Measurements from ENCODE around the gene CLTCL1. TPM values are rescaled to one million over a fixed set of nuclear protein-coding genes. Genes with fewer than 3 reads are reported as not detected.
A peak's percentile ranks its signal among the peaks of the same experiment; 100 is the strongest.

CLTCL1 gene
- total RNA-seq, 1 experiment from 2014 or later, result 11.9 TPM

DNA sequence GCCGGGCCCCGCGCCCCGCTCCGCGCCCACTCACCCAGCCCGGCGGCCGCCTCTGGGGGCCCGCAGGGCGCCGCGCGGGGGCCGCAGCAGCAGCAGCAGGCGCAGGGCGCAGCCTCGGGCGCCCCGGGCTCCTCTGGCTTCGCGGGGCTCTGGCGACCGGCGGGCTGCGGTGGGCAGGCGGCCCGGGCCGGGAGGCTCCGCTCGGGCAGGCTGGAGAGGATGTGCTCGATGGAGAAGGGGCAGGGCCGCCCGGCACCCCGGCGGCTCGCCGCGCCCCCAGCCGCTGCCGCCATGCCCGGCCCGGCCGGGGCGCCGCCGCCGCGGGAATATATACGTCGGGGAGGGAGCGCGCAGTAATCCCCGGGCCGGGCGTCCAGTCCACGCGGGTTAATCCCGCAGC, 141.5 kb downstream of the CLTCL1 start, which contains the start of gene GSC2:
Gene GSC2, minus strand, starts transcription at position 302 of the 400 bp plus-strand sequence. Its CDS starts 9 bp downstream, at position 293.
- H3K36me3 ChIP-seq (ENCODE audit: control insufficient read depth, insufficient read depth, low read length), result no peaks in the 10 kb centered on the region
- H3K4me1 ChIP-seq (ENCODE audit: control insufficient read depth, insufficient read depth, low read length), result no peaks in the 10 kb centered on the region
- no peak for ATAC-seq
- ChIA-PET CTCF (interaction anchor here (0.6 kb wide), 1 partner anchor 193 kb away, joined by 4 read pairs; no protein-coding TSS in a partner anchor), POLR2A (no interaction called here)
- no peaks in the 10 kb centered on the region; the same call in 1 of the 2 replicates for H3K27me3 ChIP-seq (ENCODE audit: control insufficient read depth, insufficient read depth, low read length)
- in situ Hi-C loops (cut with HindIII; ENCODE audit: low pct_unique_long_range_greater_than_20kb, low sequenced_read_pairs) (no loop called here), intact Hi-C loops (cut with micrococcal nuclease; ENCODE audit: unreplicated experiment) (no loop called here)
- H3K9me3 ChIP-seq (ENCODE audit: control insufficient read depth, insufficient read depth, low read depth, low read length), result no peaks in the 10 kb centered on the region
- BruUV-seq (replicated peaks), result no TSS peak
- DNase-seq (ENCODE audit: low read depth, low spot score), result no peak
- H3K4me3 ChIP-seq (ENCODE audit: low read depth in 2 of 2, low read length in 2 of 2), result peak within 1 kb of the TSS; percentile 18 to 21; a peak in 2 of 4 replicates
- H3K27ac ChIP-seq (ENCODE audit: low read length), result no peak within 1 kb of the TSS
- no peak for TF ChIP-seq SIN3A (IDR thresholded peaks at IDR 0.05; ENCODE audit: borderline replicate concordance, insufficient read depth, low read depth, low read length)
- TF ChIP-seq, protein P1, sequence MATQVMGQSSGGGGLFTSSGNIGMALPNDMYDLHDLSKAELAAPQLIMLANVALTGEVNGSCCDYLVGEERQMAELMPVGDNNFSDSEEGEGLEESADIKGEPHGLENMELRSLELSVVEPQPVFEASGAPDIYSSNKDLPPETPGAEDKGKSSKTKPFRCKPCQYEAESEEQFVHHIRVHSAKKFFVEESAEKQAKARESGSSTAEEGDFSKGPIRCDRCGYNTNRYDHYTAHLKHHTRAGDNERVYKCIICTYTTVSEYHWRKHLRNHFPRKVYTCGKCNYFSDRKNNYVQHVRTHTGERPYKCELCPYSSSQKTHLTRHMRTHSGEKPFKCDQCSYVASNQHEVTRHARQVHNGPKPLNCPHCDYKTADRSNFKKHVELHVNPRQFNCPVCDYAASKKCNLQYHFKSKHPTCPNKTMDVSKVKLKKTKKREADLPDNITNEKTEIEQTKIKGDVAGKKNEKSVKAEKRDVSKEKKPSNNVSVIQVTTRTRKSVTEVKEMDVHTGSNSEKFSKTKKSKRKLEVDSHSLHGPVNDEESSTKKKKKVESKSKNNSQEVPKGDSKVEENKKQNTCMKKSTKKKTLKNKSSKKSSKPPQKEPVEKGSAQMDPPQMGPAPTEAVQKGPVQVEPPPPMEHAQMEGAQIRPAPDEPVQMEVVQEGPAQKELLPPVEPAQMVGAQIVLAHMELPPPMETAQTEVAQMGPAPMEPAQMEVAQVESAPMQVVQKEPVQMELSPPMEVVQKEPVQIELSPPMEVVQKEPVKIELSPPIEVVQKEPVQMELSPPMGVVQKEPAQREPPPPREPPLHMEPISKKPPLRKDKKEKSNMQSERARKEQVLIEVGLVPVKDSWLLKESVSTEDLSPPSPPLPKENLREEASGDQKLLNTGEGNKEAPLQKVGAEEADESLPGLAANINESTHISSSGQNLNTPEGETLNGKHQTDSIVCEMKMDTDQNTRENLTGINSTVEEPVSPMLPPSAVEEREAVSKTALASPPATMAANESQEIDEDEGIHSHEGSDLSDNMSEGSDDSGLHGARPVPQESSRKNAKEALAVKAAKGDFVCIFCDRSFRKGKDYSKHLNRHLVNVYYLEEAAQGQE (IDR thresholded peaks at IDR 0.05; ENCODE audit: insufficient read depth in 1 of 2, low read depth in 2 of 2, low read length in 1 of 2), result no peak
- no peak for TF ChIP-seq TCF7L2 (IDR thresholded peaks at IDR 0.05; ENCODE audit: low read depth, low read length)
- TF ChIP-seq, protein P2, sequence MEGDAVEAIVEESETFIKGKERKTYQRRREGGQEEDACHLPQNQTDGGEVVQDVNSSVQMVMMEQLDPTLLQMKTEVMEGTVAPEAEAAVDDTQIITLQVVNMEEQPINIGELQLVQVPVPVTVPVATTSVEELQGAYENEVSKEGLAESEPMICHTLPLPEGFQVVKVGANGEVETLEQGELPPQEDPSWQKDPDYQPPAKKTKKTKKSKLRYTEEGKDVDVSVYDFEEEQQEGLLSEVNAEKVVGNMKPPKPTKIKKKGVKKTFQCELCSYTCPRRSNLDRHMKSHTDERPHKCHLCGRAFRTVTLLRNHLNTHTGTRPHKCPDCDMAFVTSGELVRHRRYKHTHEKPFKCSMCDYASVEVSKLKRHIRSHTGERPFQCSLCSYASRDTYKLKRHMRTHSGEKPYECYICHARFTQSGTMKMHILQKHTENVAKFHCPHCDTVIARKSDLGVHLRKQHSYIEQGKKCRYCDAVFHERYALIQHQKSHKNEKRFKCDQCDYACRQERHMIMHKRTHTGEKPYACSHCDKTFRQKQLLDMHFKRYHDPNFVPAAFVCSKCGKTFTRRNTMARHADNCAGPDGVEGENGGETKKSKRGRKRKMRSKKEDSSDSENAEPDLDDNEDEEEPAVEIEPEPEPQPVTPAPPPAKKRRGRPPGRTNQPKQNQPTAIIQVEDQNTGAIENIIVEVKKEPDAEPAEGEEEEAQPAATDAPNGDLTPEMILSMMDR (IDR thresholded peaks at IDR 0.05), result no peak
- TF ChIP-seq POLR2AphosphoS5 (IDR thresholded peaks at IDR 0.05; ENCODE audit: low read depth, low read length), result no peak

DNA sequence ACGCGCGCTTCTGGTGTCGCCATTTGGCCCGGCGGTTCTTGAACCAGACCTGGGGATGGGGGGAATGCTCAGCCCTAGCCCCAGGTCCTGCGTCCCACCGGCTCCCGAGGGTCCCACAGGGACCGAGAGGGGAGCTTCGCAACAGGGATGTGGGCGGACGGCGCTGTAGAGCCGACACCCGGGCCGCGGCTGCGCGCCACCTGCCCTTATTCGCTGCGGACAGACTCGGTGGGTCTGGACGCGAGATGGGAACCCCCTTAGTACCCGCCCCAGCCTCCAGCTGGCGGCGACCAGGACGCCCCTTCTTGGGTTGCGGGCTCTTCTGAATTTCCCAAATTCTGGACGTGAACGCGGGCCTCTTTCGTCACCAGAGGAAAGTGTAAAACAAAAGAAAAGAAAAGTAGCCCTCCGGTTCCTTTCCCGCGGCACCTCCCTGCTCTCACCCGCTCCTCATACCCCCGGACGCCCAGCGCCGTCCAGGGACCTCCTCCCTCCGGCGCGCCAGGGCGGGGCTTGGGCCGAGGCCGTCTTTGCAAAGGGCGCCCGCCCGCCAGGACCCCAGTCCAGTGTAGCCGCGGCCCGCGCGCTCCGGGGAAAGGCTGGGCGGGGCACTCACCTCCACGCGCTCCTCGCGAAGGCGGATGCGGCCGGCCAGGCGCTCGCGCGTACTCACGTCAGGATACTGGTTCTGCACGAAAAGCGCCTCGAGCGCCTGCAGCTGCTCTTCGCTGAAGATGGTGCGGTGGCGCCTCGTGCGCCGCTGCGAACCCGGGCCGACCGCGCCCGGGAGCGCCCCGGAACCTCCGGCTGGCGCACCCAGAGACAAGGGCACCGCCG, 142.3 kb downstream of the CLTCL1 start:
- intact Hi-C loops (cut with micrococcal nuclease; ENCODE audit: unreplicated experiment), result no loop called here
- H3K9me3 ChIP-seq (ENCODE audit: control insufficient read depth, insufficient read depth, low read depth, low read length), result no peaks in the 10 kb centered on the region
- H3K27me3 ChIP-seq (ENCODE audit: control insufficient read depth, insufficient read depth, low read length), result no peaks in the 10 kb centered on the region; the same call in 1 of the 2 replicates
- in situ Hi-C loops (cut with HindIII; ENCODE audit: low pct_unique_long_range_greater_than_20kb, low sequenced_read_pairs), result no loop called here
- CTCF ChIA-PET, result interaction anchor here (0.6 kb wide), 1 partner anchor 192 kb away, joined by 4 read pairs; no protein-coding TSS in a partner anchor
- TF ChIP-seq, protein P2 (IDR thresholded peaks at IDR 0.05), result no peak
- TF ChIP-seq POLR2AphosphoS5 (IDR thresholded peaks at IDR 0.05; ENCODE audit: low read depth, low read length) (no peak), SIN3A (IDR thresholded peaks at IDR 0.05; ENCODE audit: borderline replicate concordance, insufficient read depth, low read depth, low read length) (no peak)
- peak; percentile 36; the same call in 1 of the 2 replicates for ATAC-seq
- POLR2A ChIA-PET, result no interaction called here
- DNase-seq (ENCODE audit: low read depth, low spot score), result no peak
- BruUV-seq (replicated peaks), result no TSS peak
- H3K27ac ChIP-seq (ENCODE audit: low read length), result no peak overlapping the region
- peak overlapping the region; percentile 18 to 21; a peak in 2 of 4 replicates for H3K4me3 ChIP-seq (ENCODE audit: low read depth in 2 of 2, low read length in 2 of 2)
- H3K36me3 ChIP-seq (ENCODE audit: control insufficient read depth, insufficient read depth, low read length), result no peaks in the 10 kb centered on the region; the same call in 1 of the 2 replicates
- no peaks in the 10 kb centered on the region for H3K4me1 ChIP-seq (ENCODE audit: control insufficient read depth, insufficient read depth, low read length)
